NOMO-1 (cell line): ENCODE measurements around the gene SETD6.

Experiments
- DNase-seq, 2 experiments: peaks; one replicate each; lab custom pipeline; 2025; ENCODE audit not compliant: unreplicated experiment in 2 of 2; lab: John Stamatoyannopoulos, UW

Gene SETD6

GRCh38 chr16:58507963-58508670 lies 7.2 kb upstream of the SETD6 start:
- DNase-seq, result no peak

GRCh38 chr16:58508671-58509251 lies 6.6 kb upstream of the SETD6 start:
- no peak for DNase-seq

- DNase-seq, result no peak
Observed at GRCh38 chr16:58509256-58510096, 5.8 kb upstream of the SETD6 start.

- no peak for DNase-seq
Observed at GRCh38 chr16:58510097-58510775, 5.1 kb upstream of the SETD6 start.

GRCh38 chr16:58510776-58511628 lies 4.3 kb upstream of the SETD6 start:
- no peak for DNase-seq

- DNase-seq, result peak; percentile 53 to 61
Observed at GRCh38 chr16:58511933-58512815, 3.1 kb upstream of the SETD6 start.

GRCh38 chr16:58513874-58514273 lies 1.4 kb upstream of the SETD6 start:
- no peak for DNase-seq

GRCh38 chr16:58515871-58516767 lies 802 bp downstream of the SETD6 start:
- peak in 1 of 2 experiments; percentile 37 for DNase-seq

- DNase-seq, result no peak
Observed at GRCh38 chr16:58516768-58517107, 1.4 kb downstream of the SETD6 start.

GRCh38 chr16:58518083-58518979 lies 3.0 kb downstream of the SETD6 start:
- no peak for DNase-seq

- DNase-seq, result no peak
Observed at GRCh38 chr16:58518980-58519368, 3.7 kb downstream of the SETD6 start.

- no peak for DNase-seq
Observed at GRCh38 chr16:58519707-58520106, 4.4 kb downstream of the SETD6 start.

GRCh38 chr16:58530179-58530578 lies 14.9 kb downstream of the SETD6 start:
- no peak for DNase-seq

GRCh38 chr16:58532414-58532813 lies 17.1 kb downstream of the SETD6 start:
- no peak for DNase-seq

GRCh38 chr16:58533751-58534470 lies 18.6 kb downstream of the SETD6 start:
- no peak for DNase-seq

GRCh38 chr16:58535100-58535499 lies 19.8 kb downstream of the SETD6 start:
- no peak for DNase-seq

- no peak for DNase-seq
Observed at GRCh38 chr16:58536278-58536677, 21.0 kb downstream of the SETD6 start.
